Kidney (tissue), 14 donors: Measurements from ENCODE around the gene NCOA1. TPM values are rescaled to one million over a fixed set of nuclear protein-coding genes. Genes with fewer than 3 reads are reported as not detected.

ENCODE experiments used
- DNase-seq, 5 donors: peaks; one replicate each; pipeline ENCODE4 v3.0.0-alpha.2; 2013 to 2020
- FAIRE-seq: peaks from 2 replicates; lab custom pipeline; 2012; peaks lifted over from hg19 to GRCh38; lab: Jason Lieb, UNC
- H3K27ac ChIP-seq, 2 donors: one replicate each; pipeline ENCODE4 v1.7.0; 2013; ENCODE audit warnings: low read depth in 2 of 2, low read length in 2 of 2, inconsistent platforms in 1 of 2
- H3K27me3 ChIP-seq: one replicate; pipeline ENCODE4 v1.7.1; 2013; ENCODE audit warnings: low read length, inconsistent platforms; ENCODE audit not compliant: control insufficient read depth, insufficient read depth
- H3K36me3 ChIP-seq, 3 donors: one replicate each; pipeline versions ENCODE4 v1.7.0 to v1.7.1; 2013; ENCODE audit warnings: low read length in 3 of 3, control low read depth in 1 of 3, inconsistent platforms in 1 of 3; ENCODE audit not compliant: insufficient read depth in 3 of 3, control insufficient read depth in 2 of 3
- H3K4me1 ChIP-seq, 3 donors: one replicate each; pipeline versions ENCODE4 v1.7.0 to v1.7.1; 2013; ENCODE audit warnings: low read length in 3 of 3, inconsistent platforms in 1 of 3, low read depth in 1 of 3; ENCODE audit not compliant: control insufficient read depth in 2 of 3, insufficient read depth in 2 of 3
- H3K4me3 ChIP-seq, 3 donors: one replicate each; pipeline versions ENCODE4 v1.7.0 to v1.8.1; 2013; ENCODE audit warnings: low read length in 3 of 3, control low read depth in 1 of 3, inconsistent platforms in 1 of 3
- H3K9ac ChIP-seq, 3 donors: one replicate each; pipeline versions ENCODE4 v1.7.0 to v1.7.1; 2013; ENCODE audit warnings: low read length in 3 of 3, control low read depth in 1 of 3, inconsistent platforms in 1 of 3
- H3K9me3 ChIP-seq, 3 donors: one replicate each; pipeline versions ENCODE4 v1.7.0 to v1.7.1; 2013; ENCODE audit warnings: low read length in 3 of 3, control low read depth in 1 of 3, inconsistent platforms in 1 of 3; ENCODE audit not compliant: control insufficient read depth in 2 of 3, insufficient read depth in 1 of 3
- CTCF ChIP-seq: IDR thresholded peaks from 3 replicates; pipeline ENCODE4 v1.5.1; 2012; ENCODE audit warnings: mild to moderate bottlenecking, moderate library complexity, borderline replicate concordance; ENCODE audit not compliant: insufficient read depth; ENCODE audit errors: extremely low read depth
- intact Hi-C: fragments of 100-400 bp; cut with DNase I; formaldehyde crosslinking; loops from one replicate; pipeline ENCODE4 v1.11.1; 2022
- polyA plus RNA-seq: library from polyadenylated mRNA; stranded (reverse); fragments of 350-450 nt; fragmentation: Illumina TruSeq; extraction: RNeasy Lipid Tissue Mini Kit (QIAGEN cat#74804); gene quantifications from one replicate; pipeline ENCODE4 v1.2.3, GENCODE V29; 2014; ENCODE audit warnings: low read depth, low replicate concordance; ENCODE audit not compliant: insufficient read depth
- total RNA-seq: library from RNA; stranded (reverse); fragmentation: NEBNext Ultra II Directional; extraction: Animal tissue kit (Norgen Biotek cat#: 25700); gene quantifications from one replicate; pipeline ENCODE4 v1.2.1, GENCODE V29; 2021
- donor health status: control.
- donor health status: control.
- donor health status: control.
- donor health status: control.
- donor health status: control.
- donor health status: DM: yes; HTN: yes; CAD: no.
- donor health status: Normal renal cell carcinoma (clear cell type).

NCOA1 gene
- total and polyA plus RNA-seq, 2 donors from 2014 or later: 11.6 to 41.5 TPM

GRCh38 chr2:24586955-24587354 lies 95.9 kb downstream of the NCOA1 start:
- no peak for TF ChIP-seq CTCF
- no peak overlapping the region for H3K4me3 ChIP-seq
- H3K9me3 ChIP-seq: no peaks in the 10 kb centered on the region
- H3K36me3 ChIP-seq: no peaks in the 10 kb centered on the region
- intact Hi-C loops: no loop called here
- H3K4me1 ChIP-seq: no peaks in the 10 kb centered on the region
- H3K27me3 ChIP-seq: no peaks in the 10 kb centered on the region
- H3K9ac ChIP-seq: no peak overlapping the region
- no peak overlapping the region for H3K27ac ChIP-seq
- DNase-seq: no peak
- no peak for FAIRE-seq

- Histone ChIP-seq H3K27ac (no peak overlapping the region), H3K9me3 (no peaks in the 10 kb centered on the region), H3K27me3 (no peaks in the 10 kb centered on the region), H3K4me3 (no peak overlapping the region), H3K4me1 (no peaks in the 10 kb centered on the region), H3K9ac (no peak overlapping the region), H3K36me3 (no peaks in the 10 kb centered on the region)
- no peak for FAIRE-seq
- no peak for TF ChIP-seq CTCF
- intact Hi-C loops: no loop called here
- no peak for DNase-seq
Measured at GRCh38 chr2:24588294-24588693, 97.2 kb downstream of the NCOA1 start.

- DNase-seq: no peak
- Histone ChIP-seq H3K9ac (no peak overlapping the region), H3K4me3 (no peak overlapping the region), H3K36me3 (no peaks in the 10 kb centered on the region), H3K9me3 (no peaks in the 10 kb centered on the region), H3K27me3 (no peaks in the 10 kb centered on the region), H3K4me1 (no peaks in the 10 kb centered on the region), H3K27ac (no peak overlapping the region)
- FAIRE-seq: no peak
- TF ChIP-seq CTCF: no peak
- intact Hi-C loops: no loop called here
Measured at GRCh38 chr2:24592441-24593100, 101.5 kb downstream of the NCOA1 start.

GRCh38 chr2:24594283-24594682 lies 103.2 kb downstream of the NCOA1 start:
- no peak overlapping the region for H3K4me3 ChIP-seq
- H3K9ac ChIP-seq: no peak overlapping the region
- H3K27ac ChIP-seq: no peak overlapping the region
- H3K36me3 ChIP-seq: no peaks in the 10 kb centered on the region
- no peaks in the 10 kb centered on the region for H3K27me3 ChIP-seq
- no peak for TF ChIP-seq CTCF
- DNase-seq: no peak
- no peaks in the 10 kb centered on the region for H3K9me3 ChIP-seq
- intact Hi-C loops: no loop called here
- H3K4me1 ChIP-seq: no peaks in the 10 kb centered on the region
- FAIRE-seq: no peak
